ENCODE results near the gene NR1I2.
A peak's percentile ranks its signal among the peaks of the same experiment; 100 is the strongest.

Gene NR1I2

GRCh38 chr3:119794401-119794800 is 12.5 kb downstream of the NR1I2 start:
- Mint-ChIP-seq H3K9me3 (peaks cover 2% of the 10 kb centered on the region), H3K27me3 (peaks cover 5% of the 10 kb centered on the region), H3K36me3 (no peaks in the 10 kb centered on the region), H3K4me1 (no peaks in the 10 kb centered on the region), H3K4me3 (no peak overlapping the region), H3K27ac (no peak overlapping the region)
- ATAC-seq (ENCODE audit: low read depth) (no peak), DNase-seq (ENCODE audit: low spot score in 2 of 2) (no peak)

DNA sequence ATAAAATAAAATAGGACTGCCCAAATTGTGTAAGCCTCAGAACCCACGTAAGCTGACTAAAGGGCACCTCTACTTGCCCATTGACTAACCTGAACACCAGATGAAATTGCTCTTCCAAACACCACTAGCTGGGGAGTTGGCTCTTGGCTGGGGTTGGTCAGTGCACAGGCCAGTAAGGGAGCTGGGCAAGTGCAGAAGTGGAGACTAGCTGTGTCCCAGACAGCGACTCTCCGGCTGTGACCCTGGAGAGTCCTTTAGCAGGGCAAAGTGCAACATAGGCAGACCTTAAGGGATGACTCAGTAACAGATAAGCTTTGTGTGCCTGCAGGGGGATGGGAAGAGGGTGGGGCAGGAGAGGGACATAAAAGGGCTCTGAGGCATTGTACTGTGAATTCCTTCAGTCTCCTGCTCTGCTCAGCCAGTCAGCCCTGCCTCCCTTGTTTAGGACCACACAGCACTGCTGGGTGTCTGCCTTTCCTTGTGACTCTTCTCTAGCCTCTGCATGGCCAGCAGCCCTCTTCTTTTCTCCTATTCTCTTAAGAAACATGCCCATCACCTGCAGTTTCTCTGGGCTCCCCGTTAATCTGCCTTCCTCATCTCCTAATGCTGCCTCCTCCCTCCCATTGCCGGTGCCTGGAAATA is 13.2 kb downstream of the NR1I2 start:
- H3K27me3 Mint-ChIP-seq, result peaks cover 5% of the 10 kb centered on the region
- no peak for DNase-seq (ENCODE audit: low spot score in 2 of 2)
- H3K9me3 Mint-ChIP-seq, result no peaks in the 10 kb centered on the region
- H3K36me3 Mint-ChIP-seq, result no peaks in the 10 kb centered on the region
- H3K27ac Mint-ChIP-seq, result no peak overlapping the region
- H3K4me3 Mint-ChIP-seq, result no peak overlapping the region
- H3K4me1 Mint-ChIP-seq, result no peaks in the 10 kb centered on the region
- ATAC-seq (ENCODE audit: low read depth), result no peak

- Mint-ChIP-seq H3K27me3 (peaks cover 5% of the 10 kb centered on the region), H3K9me3 (no peaks in the 10 kb centered on the region), H3K4me3 (no peak overlapping the region), H3K27ac (no peak overlapping the region), H3K4me1 (no peaks in the 10 kb centered on the region), H3K36me3 (no peaks in the 10 kb centered on the region)
- no peak for ATAC-seq (ENCODE audit: low read depth)
- DNase-seq (ENCODE audit: low spot score in 2 of 2), result no peak
Measured at GRCh38 chr3:119795849-119796248, 13.9 kb downstream of the NR1I2 start.

DNA sequence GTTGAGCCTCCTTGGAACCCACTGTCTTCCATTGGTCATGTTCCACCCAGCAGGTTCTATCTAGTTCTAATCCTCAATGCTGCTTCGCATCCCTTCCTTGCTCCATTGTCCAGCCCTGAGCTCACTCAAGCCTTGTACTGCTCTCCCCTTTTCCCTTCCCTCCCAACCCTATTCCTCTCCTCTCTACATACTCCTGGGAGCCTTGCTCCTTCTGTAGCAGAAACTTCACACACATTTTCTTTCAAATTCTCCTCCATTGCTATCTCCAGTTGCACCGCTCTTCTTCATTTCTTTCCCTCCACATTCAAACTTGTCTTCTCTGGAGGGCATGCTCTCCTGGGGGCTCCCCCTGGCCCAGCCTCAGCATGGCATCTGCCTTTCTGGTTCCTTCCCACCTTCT is 14.5 kb downstream of the NR1I2 start:
- ATAC-seq (ENCODE audit: low read depth) (no peak), DNase-seq (ENCODE audit: low spot score in 2 of 2) (no peak)
- peaks cover 5% of the 10 kb centered on the region for H3K27me3 Mint-ChIP-seq
- H3K9me3 Mint-ChIP-seq, result no peaks in the 10 kb centered on the region
- no peak overlapping the region for H3K27ac Mint-ChIP-seq
- no peak overlapping the region for H3K4me3 Mint-ChIP-seq
- no peaks in the 10 kb centered on the region for H3K36me3 Mint-ChIP-seq
- H3K4me1 Mint-ChIP-seq, result no peaks in the 10 kb centered on the region

DNA sequence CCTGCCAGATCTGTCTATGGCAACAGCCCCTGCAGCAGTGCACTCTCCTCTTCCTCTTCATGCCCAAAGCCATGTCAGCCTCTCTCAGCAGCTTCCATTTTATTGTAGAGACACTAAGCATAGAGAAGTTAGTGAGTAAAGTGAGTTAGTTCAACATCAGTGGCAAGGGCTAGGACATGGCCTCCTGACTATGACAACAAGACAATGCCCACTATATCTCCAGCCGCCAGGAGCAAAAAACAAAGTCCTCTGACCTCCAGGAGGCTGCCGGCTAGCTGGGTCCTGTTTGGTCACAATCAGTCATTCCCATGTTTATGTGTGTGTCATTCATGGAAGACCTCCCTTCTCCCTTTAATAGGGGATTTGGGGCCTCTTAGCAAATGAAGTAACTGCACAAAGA is 14.9 kb downstream of the NR1I2 start:
- H3K4me1 Mint-ChIP-seq, result no peaks in the 10 kb centered on the region
- peaks cover 5% of the 10 kb centered on the region for H3K27me3 Mint-ChIP-seq
- no peaks in the 10 kb centered on the region for H3K36me3 Mint-ChIP-seq
- ATAC-seq (ENCODE audit: low read depth) (no peak), DNase-seq (ENCODE audit: low spot score in 2 of 2) (no peak)
- H3K27ac Mint-ChIP-seq, result no peak overlapping the region
- no peaks in the 10 kb centered on the region for H3K9me3 Mint-ChIP-seq
- no peak overlapping the region for H3K4me3 Mint-ChIP-seq

- H3K36me3 Mint-ChIP-seq, result no peaks in the 10 kb centered on the region
- no peak overlapping the region for H3K27ac Mint-ChIP-seq
- no peak overlapping the region for H3K4me3 Mint-ChIP-seq
- DNase-seq (ENCODE audit: low spot score in 2 of 2) (no peak), ATAC-seq (ENCODE audit: low read depth) (no peak)
- no peaks in the 10 kb centered on the region for H3K4me1 Mint-ChIP-seq
- peaks cover 8% of the 10 kb centered on the region for H3K27me3 Mint-ChIP-seq
- no peaks in the 10 kb centered on the region for H3K9me3 Mint-ChIP-seq
Measured at GRCh38 chr3:119800844-119801243, 18.9 kb downstream of the NR1I2 start.

GRCh38 chr3:119808244-119808643 is 26.3 kb downstream of the NR1I2 start:
- no peak for ATAC-seq (ENCODE audit: low read depth)

DNA sequence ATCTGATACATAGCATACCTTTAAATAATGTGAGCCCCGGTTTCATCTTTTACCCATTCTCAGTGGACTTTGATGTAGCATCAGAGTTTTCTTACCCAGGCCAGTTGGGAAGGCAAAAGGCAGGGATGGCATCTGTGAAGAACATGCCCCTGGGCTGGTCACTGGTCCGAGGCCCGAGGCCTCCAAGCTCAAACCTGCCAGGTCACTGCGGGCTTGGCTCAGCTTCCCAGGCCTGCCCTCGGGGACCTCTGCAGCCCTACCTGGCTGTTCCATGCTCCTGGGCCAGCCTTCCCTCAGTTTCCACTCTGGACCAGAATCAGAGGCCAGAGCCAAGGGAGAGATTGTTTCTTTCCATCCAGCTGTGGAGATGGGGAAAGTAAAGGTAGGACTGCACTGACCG is 26.9 kb downstream of the NR1I2 start:
- Mint-ChIP-seq H3K27ac (no peak overlapping the region), H3K9me3 (no peaks in the 10 kb centered on the region), H3K27me3 (no peaks in the 10 kb centered on the region), H3K4me1 (peaks cover 9% of the 10 kb centered on the region), H3K36me3 (no peaks in the 10 kb centered on the region), H3K4me3 (peak overlapping the region; percentile 98)
- DNase-seq (ENCODE audit: low spot score in 2 of 2), result no peak
- ATAC-seq (ENCODE audit: low read depth), result no peak

More at GRCh38 chr3:119808244-119808643, 26.3 kb downstream of the NR1I2 start:
- no peaks in the 10 kb centered on the region for H3K27me3 Mint-ChIP-seq
- no peak for DNase-seq (ENCODE audit: low spot score in 2 of 2)
- peaks cover 9% of the 10 kb centered on the region for H3K4me1 Mint-ChIP-seq
- H3K9me3 Mint-ChIP-seq, result no peaks in the 10 kb centered on the region
- H3K27ac Mint-ChIP-seq, result no peak overlapping the region
- no peak overlapping the region for H3K4me3 Mint-ChIP-seq
- H3K36me3 Mint-ChIP-seq, result no peaks in the 10 kb centered on the region

- Mint-ChIP-seq H3K27me3 (no peaks in the 10 kb centered on the region), H3K4me1 (peaks cover 9% of the 10 kb centered on the region), H3K27ac (peak overlapping the region; percentile 76), H3K9me3 (no peaks in the 10 kb centered on the region), H3K4me3 (peak overlapping the region; percentile 98), H3K36me3 (no peaks in the 10 kb centered on the region)
- DNase-seq (ENCODE audit: low spot score in 2 of 2) (no peak), ATAC-seq (ENCODE audit: low read depth) (peak; percentile 18)
Measured at GRCh38 chr3:119809249-119810017, 27.5 kb downstream of the NR1I2 start.

- Mint-ChIP-seq H3K27me3 (no peaks in the 10 kb centered on the region), H3K36me3 (no peaks in the 10 kb centered on the region), H3K4me1 (peaks cover 9% of the 10 kb centered on the region), H3K4me3 (peak overlapping the region; percentile 98), H3K27ac (peak overlapping the region; percentile 76), H3K9me3 (no peaks in the 10 kb centered on the region)
- ATAC-seq (ENCODE audit: low read depth) (peak; percentile 91), DNase-seq (ENCODE audit: low spot score in 2 of 2) (peak; percentile 39 to 45)
Measured at GRCh38 chr3:119810018-119810435, 28.1 kb downstream of the NR1I2 start.

DNA sequence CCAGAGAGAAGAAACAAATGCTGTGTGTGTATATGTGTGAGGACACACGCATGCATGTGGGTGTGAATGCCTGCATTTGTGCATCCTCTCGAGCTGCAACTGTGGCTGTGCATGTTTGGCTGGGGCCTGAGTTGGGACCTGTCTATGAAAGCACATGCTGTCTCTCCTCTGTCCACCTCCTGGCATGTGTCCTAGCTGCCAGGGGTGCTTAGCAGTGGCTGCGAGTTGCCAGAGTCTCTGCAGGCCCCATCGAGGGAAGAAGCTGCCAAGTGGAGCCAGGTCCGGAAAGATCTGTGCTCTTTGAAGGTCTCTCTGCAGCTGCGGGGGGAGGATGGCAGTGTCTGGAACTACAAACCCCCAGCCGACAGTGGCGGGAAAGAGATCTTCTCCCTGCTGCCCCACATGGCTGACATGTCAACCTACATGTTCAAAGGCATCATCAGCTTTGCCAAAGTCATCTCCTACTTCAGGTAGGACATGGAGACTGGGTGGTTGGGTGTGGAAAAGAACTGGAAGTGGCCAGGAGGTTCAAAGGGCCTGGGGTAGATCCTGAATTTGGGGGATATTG is 30.7 kb downstream of the NR1I2 start:
- Mint-ChIP-seq H3K36me3 (no peaks in the 10 kb centered on the region), H3K27ac (no peak overlapping the region), H3K4me3 (no peak overlapping the region), H3K27me3 (no peaks in the 10 kb centered on the region), H3K4me1 (peaks cover 6% of the 10 kb centered on the region), H3K9me3 (no peaks in the 10 kb centered on the region)
- no peak for ATAC-seq (ENCODE audit: low read depth)
- no peak for DNase-seq (ENCODE audit: low spot score in 2 of 2)

DNA sequence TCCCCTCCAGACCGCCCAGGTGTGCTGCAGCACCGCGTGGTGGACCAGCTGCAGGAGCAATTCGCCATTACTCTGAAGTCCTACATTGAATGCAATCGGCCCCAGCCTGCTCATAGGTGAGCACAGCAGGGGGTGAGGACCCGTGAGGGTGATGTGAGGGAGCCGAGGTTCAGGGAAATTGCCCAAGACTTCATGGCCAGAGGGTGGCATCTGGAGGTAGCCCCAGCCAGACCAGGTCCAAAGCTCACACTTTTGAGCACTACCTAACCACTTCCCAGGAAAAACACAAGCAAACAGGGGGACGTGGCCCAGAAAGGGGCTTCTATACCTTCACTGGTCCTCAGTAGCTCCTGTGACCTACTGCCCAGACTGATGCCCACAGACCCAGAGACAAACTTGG is 33.8 kb downstream of the NR1I2 start:
- H3K4me1 Mint-ChIP-seq, result no peaks in the 10 kb centered on the region
- DNase-seq (ENCODE audit: low spot score in 2 of 2), result no peak
- no peaks in the 10 kb centered on the region for H3K9me3 Mint-ChIP-seq
- no peak for ATAC-seq (ENCODE audit: low read depth)
- no peak overlapping the region for H3K4me3 Mint-ChIP-seq
- H3K27me3 Mint-ChIP-seq, result no peaks in the 10 kb centered on the region
- H3K36me3 Mint-ChIP-seq, result no peaks in the 10 kb centered on the region
- H3K27ac Mint-ChIP-seq, result no peak overlapping the region

- no peaks in the 10 kb centered on the region for H3K36me3 Mint-ChIP-seq
- H3K27me3 Mint-ChIP-seq, result no peaks in the 10 kb centered on the region
- H3K27ac Mint-ChIP-seq, result no peak overlapping the region
- DNase-seq (ENCODE audit: low spot score in 2 of 2) (no peak), ATAC-seq (ENCODE audit: low read depth) (no peak)
- H3K9me3 Mint-ChIP-seq, result no peaks in the 10 kb centered on the region
- no peaks in the 10 kb centered on the region for H3K4me1 Mint-ChIP-seq
- no peak overlapping the region for H3K4me3 Mint-ChIP-seq
Measured at GRCh38 chr3:119817071-119817470, 35.2 kb downstream of the NR1I2 start.

DNA sequence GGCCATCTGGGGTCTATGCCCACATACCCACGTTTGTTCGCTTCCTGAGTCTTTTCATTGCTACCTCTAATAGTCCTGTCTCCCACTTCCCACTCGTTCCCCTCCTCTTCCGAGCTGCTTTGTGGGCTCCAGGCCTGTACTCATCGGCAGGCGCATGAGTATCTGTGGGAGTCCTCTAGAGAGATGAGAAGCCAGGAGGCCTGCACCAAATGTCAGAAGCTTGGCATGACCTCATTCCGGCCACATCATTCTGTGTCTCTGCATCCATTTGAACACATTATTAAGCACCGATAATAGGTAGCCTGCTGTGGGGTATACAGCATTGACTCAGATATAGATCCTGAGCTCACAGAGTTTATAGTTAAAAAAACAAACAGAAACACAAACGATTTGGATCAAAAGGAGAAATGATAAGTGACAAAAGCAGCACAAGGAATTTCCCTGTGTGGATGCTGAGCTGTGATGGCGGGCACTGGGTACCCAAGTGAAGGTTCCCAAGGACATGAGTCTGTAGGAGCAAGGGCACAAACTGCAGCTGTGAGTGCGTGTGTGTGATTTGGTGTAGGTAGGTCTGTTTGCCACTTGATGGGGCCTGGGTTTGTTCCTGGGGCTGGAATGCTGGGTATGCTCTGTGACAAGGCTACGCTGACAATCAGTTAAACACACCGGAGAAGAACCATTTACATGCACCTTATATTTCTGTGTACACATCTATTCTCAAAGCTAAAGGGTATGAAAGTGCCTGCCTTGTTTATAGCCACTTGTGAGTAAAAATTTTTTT is 35.9 kb downstream of the NR1I2 start:
- no peaks in the 10 kb centered on the region for H3K27me3 Mint-ChIP-seq
- H3K4me3 Mint-ChIP-seq, result no peak overlapping the region
- H3K27ac Mint-ChIP-seq, result no peak overlapping the region
- H3K4me1 Mint-ChIP-seq, result no peaks in the 10 kb centered on the region
- DNase-seq (ENCODE audit: low spot score in 2 of 2) (no peak), ATAC-seq (ENCODE audit: low read depth) (no peak)
- no peaks in the 10 kb centered on the region for H3K36me3 Mint-ChIP-seq
- no peaks in the 10 kb centered on the region for H3K9me3 Mint-ChIP-seq
